GM12864 (cell line): Measurements from ENCODE around the gene GFOD1.

Experiments used
- DNase-seq: peaks from one replicate; pipeline ENCODE4 v3.0.0-alpha.2; 2011; ENCODE audit warnings: low read depth
- H3K4me3 ChIP-seq: 2 replicates; pipeline ENCODE4 v1.5.1; 2011; ENCODE audit warnings: mild to moderate bottlenecking, low read depth, low read length, control low read depth
- TF ChIP-seq, protein P1 (sequence below): IDR thresholded peaks from 2 replicates; pipeline ENCODE4 v1.5.1; 2011; ENCODE audit warnings: low read depth, mild to moderate bottlenecking, moderate library complexity, low read length, control low read depth, inconsistent platforms; ENCODE audit errors: missing control alignments

GFOD1 gene

DNA sequence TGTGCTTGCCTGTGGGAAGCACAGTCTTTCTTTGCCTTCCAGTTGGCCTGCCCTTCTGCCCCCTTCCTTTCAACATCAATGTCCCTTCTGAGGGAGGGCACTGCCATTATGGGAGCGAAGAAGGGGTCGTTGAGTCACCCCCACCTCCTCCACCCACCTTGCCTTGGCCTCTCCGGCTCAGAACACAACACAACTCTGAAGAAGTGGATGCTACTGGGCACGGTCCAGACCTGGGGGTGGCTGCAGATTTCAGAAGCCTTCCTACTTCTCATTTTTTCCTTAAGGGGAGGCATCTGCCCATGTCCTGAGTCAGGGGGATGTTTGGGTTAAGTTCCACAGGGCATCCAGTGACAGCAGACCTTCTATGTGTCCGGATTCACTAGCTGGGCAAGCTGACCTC, 72.1 kb downstream of the GFOD1 start:
- H3K4me3 ChIP-seq: no peak overlapping the region
- TF ChIP-seq, protein P1, sequence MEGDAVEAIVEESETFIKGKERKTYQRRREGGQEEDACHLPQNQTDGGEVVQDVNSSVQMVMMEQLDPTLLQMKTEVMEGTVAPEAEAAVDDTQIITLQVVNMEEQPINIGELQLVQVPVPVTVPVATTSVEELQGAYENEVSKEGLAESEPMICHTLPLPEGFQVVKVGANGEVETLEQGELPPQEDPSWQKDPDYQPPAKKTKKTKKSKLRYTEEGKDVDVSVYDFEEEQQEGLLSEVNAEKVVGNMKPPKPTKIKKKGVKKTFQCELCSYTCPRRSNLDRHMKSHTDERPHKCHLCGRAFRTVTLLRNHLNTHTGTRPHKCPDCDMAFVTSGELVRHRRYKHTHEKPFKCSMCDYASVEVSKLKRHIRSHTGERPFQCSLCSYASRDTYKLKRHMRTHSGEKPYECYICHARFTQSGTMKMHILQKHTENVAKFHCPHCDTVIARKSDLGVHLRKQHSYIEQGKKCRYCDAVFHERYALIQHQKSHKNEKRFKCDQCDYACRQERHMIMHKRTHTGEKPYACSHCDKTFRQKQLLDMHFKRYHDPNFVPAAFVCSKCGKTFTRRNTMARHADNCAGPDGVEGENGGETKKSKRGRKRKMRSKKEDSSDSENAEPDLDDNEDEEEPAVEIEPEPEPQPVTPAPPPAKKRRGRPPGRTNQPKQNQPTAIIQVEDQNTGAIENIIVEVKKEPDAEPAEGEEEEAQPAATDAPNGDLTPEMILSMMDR: no peak
- DNase-seq: no peak

DNA sequence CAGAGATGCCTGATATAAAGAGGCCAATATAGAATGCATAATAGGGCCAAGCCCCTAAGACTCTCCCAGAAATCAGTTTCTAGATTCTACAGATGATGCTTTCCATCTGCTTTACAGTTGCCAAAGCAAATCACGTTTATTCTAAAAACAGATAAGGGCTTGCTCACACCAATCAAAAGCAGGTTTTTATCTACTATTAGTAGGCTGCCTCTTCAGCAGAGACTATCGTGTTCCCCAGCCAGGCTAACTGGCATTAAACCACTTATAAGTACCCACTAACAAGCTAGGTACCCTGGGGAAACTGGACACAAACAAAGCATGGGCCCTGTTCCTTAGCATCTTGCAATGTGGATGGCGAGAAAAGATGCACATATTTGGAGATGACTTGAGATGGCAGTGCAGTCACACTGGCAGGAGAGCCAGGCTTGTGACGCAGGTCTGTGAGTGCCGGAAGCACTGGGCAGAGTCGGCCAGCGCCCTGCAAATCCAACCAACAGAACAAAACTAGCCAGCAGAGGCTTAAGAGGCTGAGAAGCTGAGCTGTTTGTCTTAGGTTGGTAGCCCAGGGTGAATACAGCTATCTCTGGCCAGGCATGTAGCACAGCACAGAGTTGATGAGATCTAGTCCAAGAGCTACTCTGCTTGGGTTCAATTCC, 73.4 kb downstream of the GFOD1 start:
- TF ChIP-seq, protein P1: no peak
- DNase-seq: no peak
- no peak overlapping the region for H3K4me3 ChIP-seq

- TF ChIP-seq, protein P1: no peak
- H3K4me3 ChIP-seq: no peak overlapping the region
- DNase-seq: no peak
Observed at GRCh38 chr6:13413466-13413862, 73.9 kb downstream of the GFOD1 start.

DNA sequence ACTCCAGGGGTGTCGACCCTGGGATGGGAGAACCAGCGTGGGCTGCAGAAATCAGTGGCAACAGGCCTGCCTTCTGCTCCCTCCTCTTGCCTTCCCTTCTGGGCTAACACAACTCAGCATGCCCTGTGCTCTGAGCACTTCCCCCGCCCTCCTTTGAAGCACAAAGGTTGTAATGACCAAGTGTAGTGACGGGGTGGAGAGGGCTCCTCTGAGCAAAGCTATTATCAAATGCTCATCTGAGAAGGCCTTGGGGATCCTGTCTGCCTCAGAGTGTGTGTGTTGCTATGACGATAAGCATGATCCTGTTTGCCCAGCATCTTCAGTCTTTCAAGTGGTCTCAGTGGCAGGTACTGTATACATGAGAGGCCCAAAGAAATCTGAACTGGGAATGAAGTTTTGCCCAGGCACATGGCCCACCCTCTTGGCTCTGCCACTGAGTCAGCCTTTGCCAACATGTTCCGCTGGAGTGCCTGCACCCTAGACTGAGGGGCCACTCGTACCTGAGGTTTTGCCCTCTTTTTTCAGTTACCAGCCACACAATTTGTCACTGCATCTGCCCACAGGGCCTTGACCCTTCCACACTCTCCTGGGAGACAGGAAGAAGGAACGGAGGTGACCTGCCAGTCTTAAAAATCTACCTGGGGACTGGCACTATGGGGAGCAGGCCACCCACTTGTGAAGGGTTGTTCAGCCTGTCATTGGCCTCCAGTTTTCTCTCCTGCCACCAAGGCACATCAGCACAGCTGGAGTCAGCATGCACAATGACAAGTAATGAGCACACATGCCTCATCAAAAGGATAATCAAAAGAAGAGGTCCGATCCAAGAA, 74.5 kb downstream of the GFOD1 start:
- no peak overlapping the region for H3K4me3 ChIP-seq
- no peak for DNase-seq
- TF ChIP-seq, protein P1: no peak

DNA sequence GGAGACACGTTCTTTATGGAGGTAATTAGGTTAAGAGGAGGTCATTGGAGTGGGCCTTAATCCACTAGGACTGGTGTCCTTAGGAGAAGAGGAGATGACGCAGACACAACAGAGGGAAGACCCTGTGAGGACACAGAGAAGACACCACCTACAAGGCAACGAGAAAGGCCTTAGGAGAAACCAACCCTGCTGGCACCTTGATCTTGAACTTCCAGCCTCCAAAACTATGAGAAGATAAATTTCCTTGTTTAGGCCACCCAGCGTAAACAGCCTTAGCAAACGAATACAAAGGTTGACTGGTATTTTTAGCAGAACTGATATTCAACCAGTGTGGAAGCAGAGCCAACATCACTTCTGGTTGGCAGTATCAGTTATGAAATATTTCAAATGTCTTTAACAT, 75.2 kb downstream of the GFOD1 start:
- TF ChIP-seq, protein P1: no peak
- H3K4me3 ChIP-seq: no peak overlapping the region

GRCh38 chr6:13411484-13411883, 75.9 kb downstream of the GFOD1 start:
- TF ChIP-seq, protein P1: no peak
- DNase-seq: no peak
- H3K4me3 ChIP-seq: no peak overlapping the region

More for the DNA sequence above, 75.2 kb downstream of the GFOD1 start:
- no peak for DNase-seq
